Chondrocyte (in vitro differentiated cells): ENCODE data around the gene ASCL2. TPM values are rescaled to one million over a fixed set of nuclear protein-coding genes. Genes with fewer than 3 reads are reported as not detected.

Experiments used
- DNase-seq: peaks from one replicate; pipeline ENCODE4 v3.0.0; 2021; ENCODE audit warnings: mixed read lengths, low spot score
- H3K27ac Mint-ChIP-seq: one replicate; pipeline ENCODE4 v1.8.0; 2021; ENCODE audit warnings: mild to moderate bottlenecking, moderate library complexity, mixed read lengths; ENCODE audit not compliant: unreplicated experiment
- H3K27me3 Mint-ChIP-seq: 2 replicates; pipeline ENCODE4 v1.8.0; 2021; ENCODE audit warnings: low read depth, mixed read lengths
- H3K36me3 Mint-ChIP-seq: 2 replicates; pipeline ENCODE4 v1.8.0; 2021; ENCODE audit warnings: low read depth, mixed read lengths
- H3K4me1 Mint-ChIP-seq: 2 replicates; pipeline ENCODE4 v1.8.0; 2021; ENCODE audit warnings: low read depth, mild to moderate bottlenecking, mixed read lengths
- H3K4me3 Mint-ChIP-seq: one replicate; pipeline ENCODE4 v1.8.0; 2021; ENCODE audit warnings: mild to moderate bottlenecking, moderate library complexity, mixed read lengths; ENCODE audit not compliant: unreplicated experiment
- H3K9me3 Mint-ChIP-seq: 2 replicates; pipeline ENCODE4 v1.8.0; 2021; ENCODE audit warnings: low read depth, mixed read lengths
- total RNA-seq: library from RNA; stranded (reverse); gene quantifications from 3 replicates; pipeline ENCODE4 v1.2.1, GENCODE V29; 2021
- TF ChIP-seq, protein P1 (sequence below): fragments of 200-600 bp; sonication (generic); IDR thresholded peaks from 2 replicates; pipeline ENCODE4 v1.5.0; 2021; ENCODE audit warnings: antibody characterized with exemption, mild to moderate bottlenecking, moderate library complexity

The ASCL2 gene
- total RNA-seq, 1 donor from 2014 or later, result not detected

DNA sequence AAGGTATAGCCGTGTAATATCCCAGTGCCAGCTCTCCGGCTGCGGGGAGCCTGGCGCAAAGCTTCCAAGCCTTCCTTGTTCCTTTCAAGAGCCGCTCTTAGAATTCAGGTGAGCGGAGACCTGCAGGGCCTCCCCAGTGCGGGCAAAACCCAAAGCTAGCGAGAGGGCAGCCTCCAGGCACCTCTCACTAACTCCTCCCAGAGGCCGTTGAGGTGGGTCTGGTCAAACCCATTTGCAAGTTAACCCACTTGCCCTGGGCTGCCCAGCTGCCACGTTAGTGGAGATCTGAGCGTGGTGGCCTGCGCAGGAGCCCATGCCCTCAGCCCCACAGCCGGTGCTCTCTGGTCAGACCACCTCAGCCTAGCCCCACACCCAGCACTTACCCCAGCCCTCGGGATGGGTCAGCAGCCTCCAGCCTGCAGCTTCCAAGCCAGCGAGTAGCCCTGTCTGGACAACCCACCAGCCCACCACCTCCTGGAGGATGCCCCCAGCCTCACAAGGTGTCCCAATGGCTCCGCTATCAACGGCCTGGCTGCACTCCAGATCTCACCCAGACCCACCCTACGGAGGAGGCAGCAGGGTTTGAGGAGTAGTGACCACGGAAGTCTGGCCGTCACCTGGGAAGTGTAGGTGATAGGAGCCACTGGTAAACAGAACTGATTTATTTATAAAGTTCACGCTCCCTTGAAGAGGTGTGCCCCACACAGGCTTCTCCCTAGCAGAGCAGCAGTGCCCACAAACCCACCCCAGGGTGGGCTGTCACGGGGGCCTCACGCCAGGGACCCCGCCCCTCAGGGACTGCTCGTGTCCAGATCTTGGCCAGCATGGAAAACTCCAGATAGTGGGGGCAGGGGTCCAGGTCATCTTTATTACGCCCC, 2.3 kb downstream of the ASCL2 start:
- no peaks in the 10 kb centered on the region for H3K4me1 Mint-ChIP-seq
- H3K27ac Mint-ChIP-seq, result no peak overlapping the region
- TF ChIP-seq, protein P1, sequence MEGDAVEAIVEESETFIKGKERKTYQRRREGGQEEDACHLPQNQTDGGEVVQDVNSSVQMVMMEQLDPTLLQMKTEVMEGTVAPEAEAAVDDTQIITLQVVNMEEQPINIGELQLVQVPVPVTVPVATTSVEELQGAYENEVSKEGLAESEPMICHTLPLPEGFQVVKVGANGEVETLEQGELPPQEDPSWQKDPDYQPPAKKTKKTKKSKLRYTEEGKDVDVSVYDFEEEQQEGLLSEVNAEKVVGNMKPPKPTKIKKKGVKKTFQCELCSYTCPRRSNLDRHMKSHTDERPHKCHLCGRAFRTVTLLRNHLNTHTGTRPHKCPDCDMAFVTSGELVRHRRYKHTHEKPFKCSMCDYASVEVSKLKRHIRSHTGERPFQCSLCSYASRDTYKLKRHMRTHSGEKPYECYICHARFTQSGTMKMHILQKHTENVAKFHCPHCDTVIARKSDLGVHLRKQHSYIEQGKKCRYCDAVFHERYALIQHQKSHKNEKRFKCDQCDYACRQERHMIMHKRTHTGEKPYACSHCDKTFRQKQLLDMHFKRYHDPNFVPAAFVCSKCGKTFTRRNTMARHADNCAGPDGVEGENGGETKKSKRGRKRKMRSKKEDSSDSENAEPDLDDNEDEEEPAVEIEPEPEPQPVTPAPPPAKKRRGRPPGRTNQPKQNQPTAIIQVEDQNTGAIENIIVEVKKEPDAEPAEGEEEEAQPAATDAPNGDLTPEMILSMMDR, result no peak
- peak overlapping the region; percentile 1 for H3K4me3 Mint-ChIP-seq
- no peak for DNase-seq
- H3K36me3 Mint-ChIP-seq, result no peaks in the 10 kb centered on the region
- H3K27me3 Mint-ChIP-seq, result peaks cover 39% of the 10 kb centered on the region
- H3K9me3 Mint-ChIP-seq, result no peaks in the 10 kb centered on the region

DNA sequence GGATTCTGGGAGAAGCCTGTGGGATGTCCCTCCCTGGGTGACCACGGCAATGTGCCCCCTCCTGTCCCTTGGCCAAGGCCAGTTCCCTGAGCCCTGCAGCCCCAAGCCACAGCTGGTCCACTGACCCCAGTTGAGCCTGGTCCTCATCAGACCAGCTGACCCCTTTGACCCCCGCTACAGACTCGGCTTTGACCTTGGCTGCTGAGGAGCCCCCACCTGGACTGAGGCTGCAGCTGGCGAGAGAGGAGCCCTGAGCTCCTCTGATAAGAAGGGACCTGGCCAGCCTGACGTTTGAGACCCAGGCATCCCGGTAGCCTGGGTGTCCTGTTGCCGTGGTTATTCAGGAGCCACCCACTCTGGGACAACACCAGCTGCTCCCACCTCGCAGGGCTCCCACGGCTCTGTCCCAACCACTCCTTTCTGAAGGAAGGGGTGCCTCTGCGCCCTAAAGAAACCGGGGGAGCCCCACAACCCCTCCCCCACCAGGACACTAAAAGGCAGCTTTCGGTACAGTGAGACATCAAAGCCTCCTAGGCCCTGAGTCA, 3.0 kb downstream of the ASCL2 start:
- DNase-seq, result no peak
- Mint-ChIP-seq H3K4me3 (no peak overlapping the region), H3K4me1 (no peaks in the 10 kb centered on the region), H3K36me3 (no peaks in the 10 kb centered on the region), H3K27me3 (peaks cover 32% of the 10 kb centered on the region), H3K9me3 (no peaks in the 10 kb centered on the region), H3K27ac (no peak overlapping the region)
- TF ChIP-seq, protein P1, result no peak

DNA sequence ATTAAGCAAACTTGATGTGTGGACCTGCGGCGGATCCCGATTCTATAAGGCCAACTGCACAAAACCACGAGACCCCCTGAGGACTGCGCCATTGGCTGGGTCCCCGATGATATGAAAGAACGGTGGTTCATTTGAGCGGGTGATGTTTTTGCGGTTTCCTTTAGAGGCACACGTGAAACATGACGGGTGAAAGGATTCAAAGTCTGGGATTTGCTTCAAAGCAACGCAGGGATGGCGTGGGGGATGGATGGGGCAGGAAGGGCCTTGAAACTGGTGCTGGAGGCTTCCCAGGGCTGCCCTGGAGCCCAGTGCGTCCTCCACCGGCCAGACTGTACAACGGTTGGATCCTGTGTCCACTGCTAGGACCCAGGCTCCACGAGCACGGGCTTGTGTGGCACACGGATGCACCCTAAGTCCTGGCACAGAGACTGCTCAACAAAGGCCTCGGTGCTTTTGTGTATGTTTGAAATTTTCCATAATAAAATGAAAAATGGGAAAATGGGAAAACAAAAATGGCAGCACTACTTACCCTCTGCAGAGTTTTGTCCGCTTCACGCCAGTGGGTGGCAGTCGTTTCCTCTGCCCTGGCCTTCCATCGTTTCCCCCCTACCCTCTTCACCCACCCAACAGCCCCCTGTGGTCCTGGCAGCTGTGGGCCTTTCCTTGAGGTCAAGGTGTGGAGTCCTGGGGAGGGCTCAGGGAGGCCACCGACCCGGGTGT, 3.6 kb downstream of the ASCL2 start:
- TF ChIP-seq, protein P1, result no peak
- no peak overlapping the region for H3K27ac Mint-ChIP-seq
- H3K36me3 Mint-ChIP-seq, result no peaks in the 10 kb centered on the region
- H3K27me3 Mint-ChIP-seq, result peaks cover 32% of the 10 kb centered on the region
- no peaks in the 10 kb centered on the region for H3K4me1 Mint-ChIP-seq
- H3K4me3 Mint-ChIP-seq, result no peak overlapping the region
- DNase-seq, result no peak
- no peaks in the 10 kb centered on the region for H3K9me3 Mint-ChIP-seq

DNA sequence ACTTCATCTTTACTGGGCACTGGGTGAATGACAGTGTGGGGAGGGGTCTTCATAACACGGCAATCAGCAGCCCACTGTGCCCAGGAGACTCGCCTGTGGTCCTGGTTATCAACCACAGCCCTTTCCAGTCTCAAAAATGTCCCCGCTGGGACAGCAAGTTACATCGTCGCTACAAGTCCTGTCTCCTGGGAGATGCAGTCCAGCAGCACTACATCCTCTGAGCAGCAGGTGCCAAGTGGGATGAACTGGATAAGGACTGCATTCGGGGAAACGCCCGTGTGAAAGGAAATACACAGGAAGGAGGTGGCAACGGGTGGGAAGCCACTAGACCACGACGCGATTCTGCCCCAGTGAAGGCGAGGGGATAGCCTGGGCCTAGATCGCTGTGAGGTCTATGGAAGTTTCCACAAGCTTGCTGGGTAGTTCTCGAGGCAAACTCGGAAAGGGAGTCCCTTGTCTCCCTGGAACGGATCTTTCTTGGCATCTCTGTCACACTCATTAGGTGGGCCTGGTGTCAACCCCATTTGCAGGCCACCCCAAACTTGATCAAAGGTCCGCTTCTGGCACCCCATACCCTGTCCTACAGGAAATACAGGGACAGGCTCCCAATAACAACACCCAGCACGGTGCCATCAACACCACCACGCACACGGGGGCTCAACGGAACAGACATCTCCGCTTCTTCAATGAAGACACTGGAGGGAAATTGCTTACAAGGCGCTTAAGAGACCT, 4.4 kb downstream of the ASCL2 start:
- H3K4me1 Mint-ChIP-seq, result no peaks in the 10 kb centered on the region
- H3K9me3 Mint-ChIP-seq, result no peaks in the 10 kb centered on the region
- no peak overlapping the region for H3K27ac Mint-ChIP-seq
- no peak overlapping the region for H3K4me3 Mint-ChIP-seq
- no peak for DNase-seq
- TF ChIP-seq, protein P1, result no peak
- H3K36me3 Mint-ChIP-seq, result no peaks in the 10 kb centered on the region
- H3K27me3 Mint-ChIP-seq, result peaks cover 29% of the 10 kb centered on the region

DNA sequence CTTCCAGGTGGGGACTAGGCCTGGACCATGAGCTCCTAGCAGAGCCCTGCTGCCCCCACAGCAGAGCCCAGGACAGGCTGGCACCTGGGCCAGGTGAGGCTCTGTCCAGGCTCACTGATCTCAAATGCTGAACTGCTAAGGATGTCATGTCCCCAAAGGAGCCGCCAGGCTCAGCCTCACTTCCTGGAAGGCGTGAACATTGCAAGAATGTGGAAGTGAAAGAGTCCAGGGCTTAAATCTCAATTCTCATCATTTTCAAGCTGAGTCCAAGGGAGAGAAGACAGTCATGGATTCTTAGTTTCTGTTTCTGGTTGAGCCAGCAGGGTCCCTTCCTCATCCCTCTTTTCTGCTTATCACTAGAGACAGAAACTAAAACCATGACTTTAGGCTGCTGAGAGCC, 5.0 kb downstream of the ASCL2 start:
- TF ChIP-seq, protein P1, result no peak
- H3K4me3 Mint-ChIP-seq, result no peak overlapping the region
- H3K4me1 Mint-ChIP-seq, result no peaks in the 10 kb centered on the region
- H3K27ac Mint-ChIP-seq, result no peak overlapping the region
- peaks cover 26% of the 10 kb centered on the region for H3K27me3 Mint-ChIP-seq
- no peaks in the 10 kb centered on the region for H3K9me3 Mint-ChIP-seq
- DNase-seq, result no peak
- no peaks in the 10 kb centered on the region for H3K36me3 Mint-ChIP-seq
